Measurements from ENCODE around the gene MOSMO.
"Not testable (repeated sequence)": the region's sequence is repeated elsewhere in the genome, so short reads cannot be mapped to it uniquely, and the experiment has no call there.

Gene MOSMO

DNA sequence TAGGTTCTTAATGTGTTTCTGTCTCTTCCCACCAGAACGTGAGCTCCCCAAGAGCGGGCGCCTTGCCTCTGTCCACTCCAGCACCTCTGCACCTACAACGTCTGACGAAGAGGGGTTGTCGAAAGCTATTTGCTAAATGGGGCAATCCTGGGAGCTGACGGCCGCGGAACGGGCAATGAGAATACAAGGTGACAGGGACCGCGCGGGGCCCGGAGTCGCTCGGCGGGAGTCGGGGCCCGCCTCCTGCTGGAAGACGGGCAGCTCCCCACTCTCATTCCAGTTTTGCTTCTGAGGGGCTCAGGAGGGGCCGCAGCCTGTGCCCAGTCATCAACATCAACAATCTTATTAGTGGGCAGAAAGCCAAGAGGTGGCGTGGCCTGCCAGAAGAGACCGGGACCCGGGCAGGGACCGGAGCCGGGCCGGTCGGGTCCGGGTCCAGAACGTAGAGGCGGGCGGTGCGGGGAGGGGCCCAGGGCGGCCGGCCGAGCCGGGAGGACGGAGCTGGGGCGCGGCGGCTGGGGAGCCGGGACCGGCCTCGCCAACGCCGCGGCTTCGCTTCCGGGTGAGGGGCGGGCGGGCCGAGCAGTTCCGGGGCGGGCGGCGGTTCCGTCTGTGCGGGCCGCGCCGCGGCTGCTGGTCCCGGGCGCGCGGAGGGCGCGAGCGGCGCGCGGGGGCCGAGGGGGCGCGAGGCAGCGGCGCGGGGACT, at the start of gene MOSMO:
TSS of gene MOSMO (plus strand) at position 603 of the 706 bp plus-strand sequence. CDS start 191 bp downstream, outside the sequence.
- FAIRE-seq = no peak

DNA sequence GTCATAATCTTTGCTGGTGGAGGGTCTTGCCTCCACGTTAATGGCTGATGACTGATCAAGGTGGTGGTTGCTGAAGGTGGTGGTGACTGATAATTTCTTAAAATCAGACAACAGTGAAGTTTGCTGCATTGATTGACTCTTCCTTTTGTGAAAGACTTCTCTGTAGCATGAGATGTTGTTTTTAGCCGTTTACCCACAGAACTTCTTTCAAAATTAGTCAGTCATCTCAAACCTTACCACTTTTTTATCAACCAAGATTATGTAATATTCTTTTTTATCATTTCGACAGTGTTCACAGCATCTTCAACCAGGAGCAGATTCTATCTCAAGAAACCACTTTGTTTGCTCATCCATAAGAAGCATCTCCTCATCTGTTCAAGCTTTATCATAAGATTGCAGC, 48.9 kb upstream of the MOSMO start:
- FAIRE-seq = no peak

GRCh38 chr16:21962475-21962874, 45.4 kb upstream of the MOSMO start:
- FAIRE-seq = no peak

GRCh38 chr16:21963887-21964286, 44.0 kb upstream of the MOSMO start:
- no peak for FAIRE-seq

- no peak for FAIRE-seq
Measured at GRCh38 chr16:21964353-21964752, 43.6 kb upstream of the MOSMO start.

DNA sequence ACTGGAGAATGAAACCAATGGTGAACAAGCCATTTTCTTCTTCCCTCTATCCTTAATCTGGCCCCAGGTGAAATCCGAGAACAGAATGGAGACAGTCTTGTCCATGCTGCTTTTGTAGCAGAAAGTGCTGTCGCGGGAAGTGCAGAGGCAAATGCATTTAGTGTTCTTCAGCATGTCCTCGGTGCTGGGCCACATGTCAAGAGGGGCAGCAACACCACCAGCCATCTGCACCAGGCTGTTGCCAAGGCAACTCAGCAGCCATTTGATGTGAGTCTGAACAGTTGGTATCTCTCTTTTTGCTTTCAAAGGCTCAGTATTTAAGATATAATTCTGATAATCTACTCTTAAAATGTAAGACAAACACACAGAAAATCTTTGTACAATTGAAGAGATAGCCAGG, 36.1 kb upstream of the MOSMO start:
- FAIRE-seq = no peak

DNA sequence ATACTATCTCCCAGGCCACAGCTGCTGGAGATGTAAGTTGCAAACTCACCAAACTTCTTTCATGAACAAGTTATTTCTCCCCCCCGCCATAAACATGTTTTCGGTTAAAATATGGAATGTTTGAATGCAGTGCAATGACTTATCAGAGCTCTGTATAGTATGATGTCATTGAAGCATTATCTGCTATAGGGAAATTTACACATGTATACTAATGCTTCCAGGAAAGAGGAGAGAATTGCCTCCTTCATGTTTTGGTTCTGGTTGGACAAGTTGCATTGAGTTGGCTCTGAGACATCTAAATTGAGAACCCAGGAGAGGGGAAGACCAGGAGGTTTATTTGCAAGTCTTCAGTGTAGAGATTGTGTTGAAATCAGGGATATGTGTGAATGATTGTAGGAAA, 34.0 kb upstream of the MOSMO start:
- no peak for FAIRE-seq

GRCh38 chr16:21980032-21980431, 27.9 kb upstream of the MOSMO start:
- FAIRE-seq = no peak

GRCh38 chr16:21982108-21982507, 25.8 kb upstream of the MOSMO start:
- FAIRE-seq = no peak

- no peak for FAIRE-seq
Measured at GRCh38 chr16:21984062-21984461, 23.8 kb upstream of the MOSMO start.

GRCh38 chr16:21985524-21985923, 22.4 kb upstream of the MOSMO start:
- FAIRE-seq = no peak

- no peak for FAIRE-seq
Measured at GRCh38 chr16:21986692-21987246, 21.1 kb upstream of the MOSMO start.

- FAIRE-seq = no peak
Measured at GRCh38 chr16:21987498-21987897, 20.4 kb upstream of the MOSMO start.

- FAIRE-seq = no peak
Measured at GRCh38 chr16:21989133-21989532, 18.8 kb upstream of the MOSMO start.

DNA sequence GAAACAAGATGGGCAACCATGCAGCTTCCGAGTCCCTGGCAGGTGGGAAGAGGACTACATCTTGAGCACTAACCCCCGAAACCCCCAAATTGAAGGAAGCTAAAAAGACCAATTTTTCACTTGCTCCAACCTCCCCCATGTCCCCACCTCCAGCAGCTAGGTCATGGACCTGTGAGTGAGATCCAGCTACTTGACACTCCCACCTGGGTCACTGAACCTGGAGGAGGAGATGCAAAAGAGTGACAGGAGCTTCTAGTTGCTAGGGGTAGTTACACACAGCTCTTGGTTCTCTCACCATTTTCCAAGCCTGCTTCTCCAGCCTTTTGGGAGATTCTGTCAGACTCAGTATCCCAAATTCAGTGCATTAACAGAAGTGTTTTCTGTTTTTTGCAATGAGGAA, 18.2 kb upstream of the MOSMO start:
- FAIRE-seq = no peak

- FAIRE-seq = no peak
Measured at GRCh38 chr16:21990381-21990944, 17.4 kb upstream of the MOSMO start.

DNA sequence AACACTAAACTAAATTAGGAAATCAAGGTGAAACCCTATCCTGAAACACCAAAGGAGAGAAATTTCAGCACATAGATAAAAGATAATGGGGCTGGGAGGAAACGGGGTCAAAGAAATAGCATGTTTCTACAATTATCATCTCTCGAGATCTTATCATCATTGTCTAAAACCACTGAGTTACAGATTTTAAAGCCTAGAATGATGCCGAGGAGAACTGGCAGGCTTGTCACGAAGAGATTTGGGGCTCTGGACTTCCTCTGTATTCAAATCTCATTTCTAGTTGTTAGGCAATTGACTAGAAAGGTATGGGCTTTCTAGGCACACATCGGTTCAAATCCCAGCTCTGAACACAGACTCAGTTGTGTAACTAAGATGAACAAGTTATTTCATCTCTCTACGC, 16.3 kb upstream of the MOSMO start:
- no peak for FAIRE-seq

DNA sequence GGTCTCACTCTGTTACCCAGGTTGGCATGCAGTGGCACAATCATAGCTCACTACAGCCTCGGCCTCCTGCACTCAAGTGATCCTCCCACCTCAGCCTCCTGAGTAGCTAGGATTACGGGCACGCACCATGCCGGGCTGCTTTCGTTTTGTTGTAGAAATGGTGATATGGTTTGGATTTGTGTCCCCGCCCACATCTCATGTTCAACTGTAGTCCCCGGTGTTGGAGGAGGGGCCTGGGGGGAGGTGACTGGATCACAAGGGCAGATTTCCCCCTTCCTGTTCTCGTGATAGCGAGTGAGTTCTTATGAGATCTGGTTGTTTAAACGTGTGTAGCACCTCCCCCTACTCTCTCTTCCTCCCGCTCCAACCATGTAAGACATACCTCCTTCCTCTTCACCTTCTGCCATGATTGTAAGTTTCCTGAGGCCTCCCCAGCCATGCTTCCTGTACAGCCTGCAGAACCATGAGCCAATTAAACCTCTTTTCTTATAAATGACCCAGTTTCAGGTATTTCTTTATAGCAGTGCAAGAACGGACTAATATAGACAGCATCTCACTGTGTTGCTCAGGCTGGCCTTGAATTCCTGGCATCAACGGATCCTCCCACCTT, 12.9 kb upstream of the MOSMO start:
- FAIRE-seq = no peak

DNA sequence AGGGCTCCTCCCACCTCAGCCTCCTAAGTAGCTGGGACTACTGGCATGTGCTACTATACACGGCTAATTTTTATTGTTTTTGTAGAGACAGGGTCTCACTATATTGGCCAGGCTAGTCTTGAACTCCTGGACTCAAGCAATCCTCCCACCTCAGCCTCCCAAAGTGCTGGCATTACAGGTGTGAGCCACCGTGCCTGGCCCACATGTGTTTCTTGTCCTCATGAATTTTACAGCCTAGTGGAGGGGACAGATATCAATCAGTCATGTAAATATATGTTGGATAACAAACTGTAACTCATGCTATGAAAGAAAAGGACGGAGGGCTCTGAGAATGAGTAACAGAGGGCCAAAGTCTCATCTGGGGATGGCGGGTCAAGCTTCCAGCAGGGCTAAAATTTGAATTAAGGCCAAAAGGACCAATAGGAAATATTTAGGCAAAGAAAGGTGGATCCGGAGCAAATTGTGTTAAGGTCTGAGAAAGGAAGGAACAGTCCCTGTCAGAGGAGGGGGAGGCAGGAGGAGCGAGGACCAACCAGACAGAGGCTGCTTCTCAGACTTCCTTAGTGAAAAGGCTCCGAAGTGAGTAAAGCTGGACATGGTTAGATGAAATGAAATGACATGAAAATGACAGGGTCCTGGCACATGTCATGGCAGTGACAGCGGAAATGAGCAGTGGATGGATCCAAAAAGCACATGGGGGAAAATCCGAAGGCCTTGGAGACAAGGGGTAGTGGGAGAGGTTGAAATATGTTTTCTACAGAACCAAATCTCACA, 10.8 kb upstream of the MOSMO start:
- no peak for FAIRE-seq

DNA sequence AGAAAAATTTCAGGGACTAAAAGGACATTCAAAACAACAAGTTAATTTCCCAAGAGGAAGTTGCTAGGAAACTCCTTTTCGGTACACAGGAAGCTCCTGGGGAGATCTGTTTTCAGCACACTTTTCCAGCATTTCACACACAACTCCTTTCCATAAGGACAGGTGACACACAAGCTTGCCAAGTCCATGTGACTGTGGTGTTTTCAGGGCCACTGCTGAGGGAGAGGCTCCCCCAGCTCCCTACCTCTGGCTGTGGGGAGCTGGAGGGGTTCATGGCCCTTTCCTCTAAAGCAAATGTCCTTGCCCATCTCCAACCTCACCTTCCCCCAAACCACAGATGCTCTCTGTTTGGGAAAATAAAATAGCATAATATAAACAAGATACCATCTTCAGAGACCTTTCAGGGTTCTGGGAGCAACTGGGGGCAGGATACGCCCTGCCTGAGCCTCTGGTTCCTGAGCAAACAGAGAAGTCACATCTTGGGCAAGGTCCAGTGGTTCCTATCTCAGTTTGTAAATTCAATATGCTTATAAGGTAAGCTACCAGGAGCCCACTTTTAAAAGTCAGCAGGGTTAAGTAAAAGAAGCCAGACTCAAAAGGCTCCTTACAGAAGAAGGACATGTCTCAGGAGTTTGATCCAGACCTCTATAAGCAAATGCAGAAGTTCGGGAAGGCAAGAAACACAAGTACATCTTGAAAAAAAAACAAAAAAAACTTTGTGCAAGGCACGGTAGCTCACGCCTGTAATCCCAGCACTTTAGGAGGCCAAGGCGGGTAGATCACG, 10.0 kb upstream of the MOSMO start:
- no peak for FAIRE-seq

- FAIRE-seq = no peak
Measured at GRCh38 chr16:22001591-22001990, 6.3 kb upstream of the MOSMO start.

- FAIRE-seq = not testable (repeated sequence)
Measured at GRCh38 chr16:22002047-22002446, 5.9 kb upstream of the MOSMO start.
